Suprapubic skin (tissue), 4 donors: ENCODE data around the gene FBH1.
"Not testable (repeated sequence)": the region's sequence is repeated elsewhere in the genome, so short reads cannot be mapped to it uniquely, and the experiment has no call there.

Source experiments
- EP300 ChIP-seq: sonication (generic); formaldehyde crosslinking; IDR thresholded peaks from one replicate; pipeline ENCODE4 v1.6.1; 2017; ENCODE audit warnings: antibody characterized with exemption
- POLR2A ChIP-seq, 2 donors: fragments of 450-650 bp; IDR thresholded peaks; one replicate each; pipeline ENCODE4 v1.6.1; 2017; ENCODE audit warnings: antibody characterized with exemption in 2 of 2, mild to moderate bottlenecking in 2 of 2, moderate library complexity in 2 of 2
- POLR2AphosphoS5 ChIP-seq, 3 donors: sonication (generic); formaldehyde crosslinking; IDR thresholded peaks; one replicate each; pipeline ENCODE4 v1.6.1; 2017; ENCODE audit warnings: antibody characterized with exemption in 3 of 3
- TF ChIP-seq, protein P1 (sequence below), 2 donors: fragments of 200-600 bp in 1 of 2; fragments of 450-650 bp in 1 of 2; sonication (generic) in 1 of 2; IDR thresholded peaks; one replicate each; pipeline ENCODE4 v1.5.1; 2016 to 2019; ENCODE audit warnings: antibody characterized with exemption in 2 of 2, mild to moderate bottlenecking in 1 of 2, moderate library complexity in 1 of 2

DNA sequence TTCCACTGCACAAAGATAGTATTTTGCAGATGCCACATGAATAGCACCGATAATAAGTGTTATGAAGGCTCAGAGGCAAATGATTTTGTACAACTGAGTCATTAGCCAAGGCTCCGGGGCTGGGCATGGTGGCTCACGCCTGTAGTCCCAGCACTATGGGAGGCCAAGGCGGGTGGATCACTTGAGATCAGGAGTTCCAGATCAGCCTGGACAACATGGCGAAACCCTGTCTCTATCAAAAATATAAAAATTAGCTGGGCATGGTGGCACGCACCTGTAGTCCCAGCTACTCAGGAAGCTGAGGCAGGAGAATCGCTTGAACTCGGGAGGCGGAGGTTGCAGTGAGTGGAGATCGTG, 56.4 kb downstream of the FBH1 start:
- not testable (repeated sequence) for TF ChIP-seq POLR2AphosphoS5 (IDR thresholded peaks at IDR 0.05); EP300; POLR2A (IDR thresholded peaks at IDR 0.05)
- TF ChIP-seq, protein P1, sequence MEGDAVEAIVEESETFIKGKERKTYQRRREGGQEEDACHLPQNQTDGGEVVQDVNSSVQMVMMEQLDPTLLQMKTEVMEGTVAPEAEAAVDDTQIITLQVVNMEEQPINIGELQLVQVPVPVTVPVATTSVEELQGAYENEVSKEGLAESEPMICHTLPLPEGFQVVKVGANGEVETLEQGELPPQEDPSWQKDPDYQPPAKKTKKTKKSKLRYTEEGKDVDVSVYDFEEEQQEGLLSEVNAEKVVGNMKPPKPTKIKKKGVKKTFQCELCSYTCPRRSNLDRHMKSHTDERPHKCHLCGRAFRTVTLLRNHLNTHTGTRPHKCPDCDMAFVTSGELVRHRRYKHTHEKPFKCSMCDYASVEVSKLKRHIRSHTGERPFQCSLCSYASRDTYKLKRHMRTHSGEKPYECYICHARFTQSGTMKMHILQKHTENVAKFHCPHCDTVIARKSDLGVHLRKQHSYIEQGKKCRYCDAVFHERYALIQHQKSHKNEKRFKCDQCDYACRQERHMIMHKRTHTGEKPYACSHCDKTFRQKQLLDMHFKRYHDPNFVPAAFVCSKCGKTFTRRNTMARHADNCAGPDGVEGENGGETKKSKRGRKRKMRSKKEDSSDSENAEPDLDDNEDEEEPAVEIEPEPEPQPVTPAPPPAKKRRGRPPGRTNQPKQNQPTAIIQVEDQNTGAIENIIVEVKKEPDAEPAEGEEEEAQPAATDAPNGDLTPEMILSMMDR (IDR thresholded peaks at IDR 0.05): not testable (repeated sequence)
